ENCODE results near the gene OR2M3.
"Not testable (repeated sequence)": the region's sequence is repeated elsewhere in the genome, so short reads cannot be mapped to it uniquely, and the experiment has no call there.

DNA sequence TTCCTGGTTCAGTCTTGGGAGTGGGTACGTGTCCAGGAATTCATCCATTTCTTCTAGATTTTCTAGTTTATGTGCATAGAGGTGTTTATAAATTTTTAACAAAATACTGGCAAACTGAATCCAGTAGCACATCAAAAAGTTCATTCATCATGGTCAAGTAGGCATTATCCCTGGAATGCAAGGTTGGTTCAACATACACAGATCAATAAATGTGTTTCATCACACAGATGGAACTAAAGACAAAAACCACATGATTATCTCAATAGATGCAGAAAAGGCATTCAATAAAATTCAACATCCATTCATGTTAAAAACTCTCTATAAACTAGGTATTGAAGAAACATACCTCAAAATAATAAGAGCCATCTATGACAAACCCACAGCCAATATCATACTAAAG lies 62.2 kb downstream of the OR2M3 start:
- TF ChIP-seq, protein P1, sequence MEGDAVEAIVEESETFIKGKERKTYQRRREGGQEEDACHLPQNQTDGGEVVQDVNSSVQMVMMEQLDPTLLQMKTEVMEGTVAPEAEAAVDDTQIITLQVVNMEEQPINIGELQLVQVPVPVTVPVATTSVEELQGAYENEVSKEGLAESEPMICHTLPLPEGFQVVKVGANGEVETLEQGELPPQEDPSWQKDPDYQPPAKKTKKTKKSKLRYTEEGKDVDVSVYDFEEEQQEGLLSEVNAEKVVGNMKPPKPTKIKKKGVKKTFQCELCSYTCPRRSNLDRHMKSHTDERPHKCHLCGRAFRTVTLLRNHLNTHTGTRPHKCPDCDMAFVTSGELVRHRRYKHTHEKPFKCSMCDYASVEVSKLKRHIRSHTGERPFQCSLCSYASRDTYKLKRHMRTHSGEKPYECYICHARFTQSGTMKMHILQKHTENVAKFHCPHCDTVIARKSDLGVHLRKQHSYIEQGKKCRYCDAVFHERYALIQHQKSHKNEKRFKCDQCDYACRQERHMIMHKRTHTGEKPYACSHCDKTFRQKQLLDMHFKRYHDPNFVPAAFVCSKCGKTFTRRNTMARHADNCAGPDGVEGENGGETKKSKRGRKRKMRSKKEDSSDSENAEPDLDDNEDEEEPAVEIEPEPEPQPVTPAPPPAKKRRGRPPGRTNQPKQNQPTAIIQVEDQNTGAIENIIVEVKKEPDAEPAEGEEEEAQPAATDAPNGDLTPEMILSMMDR (IDR thresholded peaks at IDR 0.05; ENCODE audit: poor library complexity, severe bottlenecking) = not testable (repeated sequence)
- TF ChIP-seq EZH2 (IDR thresholded peaks at IDR 0.05; ENCODE audit: borderline replicate concordance, insufficient read depth, low read length, poor library complexity, severe bottlenecking); MXI1 (conservative IDR thresholded peaks at IDR 0.05; ENCODE audit: poor library complexity, severe bottlenecking); POLR2AphosphoS5 (IDR thresholded peaks at IDR 0.05); TAF1 (IDR thresholded peaks at IDR 0.05; ENCODE audit: low read depth); EP300 (conservative IDR thresholded peaks at IDR 0.05; ENCODE audit: poor library complexity, severe bottlenecking); RAD21 (conservative IDR thresholded peaks at IDR 0.05); SMC3 (conservative IDR thresholded peaks at IDR 0.05; ENCODE audit: poor library complexity): not testable (repeated sequence)
- TF ChIP-seq, protein P2, sequence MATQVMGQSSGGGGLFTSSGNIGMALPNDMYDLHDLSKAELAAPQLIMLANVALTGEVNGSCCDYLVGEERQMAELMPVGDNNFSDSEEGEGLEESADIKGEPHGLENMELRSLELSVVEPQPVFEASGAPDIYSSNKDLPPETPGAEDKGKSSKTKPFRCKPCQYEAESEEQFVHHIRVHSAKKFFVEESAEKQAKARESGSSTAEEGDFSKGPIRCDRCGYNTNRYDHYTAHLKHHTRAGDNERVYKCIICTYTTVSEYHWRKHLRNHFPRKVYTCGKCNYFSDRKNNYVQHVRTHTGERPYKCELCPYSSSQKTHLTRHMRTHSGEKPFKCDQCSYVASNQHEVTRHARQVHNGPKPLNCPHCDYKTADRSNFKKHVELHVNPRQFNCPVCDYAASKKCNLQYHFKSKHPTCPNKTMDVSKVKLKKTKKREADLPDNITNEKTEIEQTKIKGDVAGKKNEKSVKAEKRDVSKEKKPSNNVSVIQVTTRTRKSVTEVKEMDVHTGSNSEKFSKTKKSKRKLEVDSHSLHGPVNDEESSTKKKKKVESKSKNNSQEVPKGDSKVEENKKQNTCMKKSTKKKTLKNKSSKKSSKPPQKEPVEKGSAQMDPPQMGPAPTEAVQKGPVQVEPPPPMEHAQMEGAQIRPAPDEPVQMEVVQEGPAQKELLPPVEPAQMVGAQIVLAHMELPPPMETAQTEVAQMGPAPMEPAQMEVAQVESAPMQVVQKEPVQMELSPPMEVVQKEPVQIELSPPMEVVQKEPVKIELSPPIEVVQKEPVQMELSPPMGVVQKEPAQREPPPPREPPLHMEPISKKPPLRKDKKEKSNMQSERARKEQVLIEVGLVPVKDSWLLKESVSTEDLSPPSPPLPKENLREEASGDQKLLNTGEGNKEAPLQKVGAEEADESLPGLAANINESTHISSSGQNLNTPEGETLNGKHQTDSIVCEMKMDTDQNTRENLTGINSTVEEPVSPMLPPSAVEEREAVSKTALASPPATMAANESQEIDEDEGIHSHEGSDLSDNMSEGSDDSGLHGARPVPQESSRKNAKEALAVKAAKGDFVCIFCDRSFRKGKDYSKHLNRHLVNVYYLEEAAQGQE (IDR thresholded peaks at IDR 0.05; ENCODE audit: borderline replicate concordance) = not testable (repeated sequence)

All from neural cell (in vitro differentiated cells).